Measurements from ENCODE around the gene ABCC8. TPM values are rescaled to one million over a fixed set of nuclear protein-coding genes. Genes with fewer than 3 reads are reported as not detected.

ABCC8 gene
- total RNA-seq, 1 experiment from 2014 or later, result 7.3 TPM

DNA sequence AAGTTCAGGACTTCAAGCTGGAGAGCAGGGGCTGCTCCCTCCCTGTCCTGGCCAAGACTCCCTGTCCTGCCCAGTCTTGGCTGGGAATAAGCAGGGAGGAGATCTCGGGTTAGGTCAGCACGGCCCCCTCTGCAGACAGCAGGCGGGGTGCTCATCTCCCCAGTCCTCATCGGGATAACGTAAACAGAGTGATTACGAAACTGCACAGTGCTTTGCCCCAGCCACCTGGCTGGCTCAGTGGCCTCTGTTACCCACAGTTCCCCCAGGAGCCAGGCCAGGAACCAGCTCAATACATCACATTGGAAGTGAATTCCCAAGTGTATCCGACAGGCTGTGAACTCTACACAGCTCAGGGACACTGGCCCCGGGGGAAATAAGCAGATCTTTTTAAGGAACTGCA lies 45.5 kb downstream of the ABCC8 start:
- no peak for DNase-seq (ENCODE audit: low spot score)
- ChIA-PET CTCF (interaction anchor here (0.9 to 1.5 kb wide), 4 partner anchors 43 to 97 kb away, joined by 3 to 8 read pairs (median 4); partner anchors contain the start of genes ABCC8 and KCNJ11), POLR2A (no interaction called here)
- Mint-ChIP-seq H3K9me3 (no peaks in the 10 kb centered on the region), H3K27ac (no peak overlapping the region), H3K27me3 (ENCODE audit: low read depth) (no peaks in the 10 kb centered on the region; the same call in 1 of the 2 replicates), H3K36me3 (no peaks in the 10 kb centered on the region), H3K4me1 (no peaks in the 10 kb centered on the region), H3K4me3 (no peak overlapping the region)
- no peak for TF ChIP-seq KAT7 (CRISPR knock-in tag; IDR thresholded peaks at IDR 0.05; ENCODE audit: borderline replicate concordance)
- TF ChIP-seq NFE2L1 (CRISPR knock-in tag; IDR thresholded peaks at IDR 0.05), result no peak
- TF ChIP-seq, protein P1, sequence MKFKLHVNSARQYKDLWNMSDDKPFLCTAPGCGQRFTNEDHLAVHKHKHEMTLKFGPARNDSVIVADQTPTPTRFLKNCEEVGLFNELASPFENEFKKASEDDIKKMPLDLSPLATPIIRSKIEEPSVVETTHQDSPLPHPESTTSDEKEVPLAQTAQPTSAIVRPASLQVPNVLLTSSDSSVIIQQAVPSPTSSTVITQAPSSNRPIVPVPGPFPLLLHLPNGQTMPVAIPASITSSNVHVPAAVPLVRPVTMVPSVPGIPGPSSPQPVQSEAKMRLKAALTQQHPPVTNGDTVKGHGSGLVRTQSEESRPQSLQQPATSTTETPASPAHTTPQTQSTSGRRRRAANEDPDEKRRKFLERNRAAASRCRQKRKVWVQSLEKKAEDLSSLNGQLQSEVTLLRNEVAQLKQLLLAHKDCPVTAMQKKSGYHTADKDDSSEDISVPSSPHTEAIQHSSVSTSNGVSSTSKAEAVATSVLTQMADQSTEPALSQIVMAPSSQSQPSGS (CRISPR knock-in tag; IDR thresholded peaks at IDR 0.05; ENCODE audit: borderline replicate concordance, low read depth), result no peak
- TF ChIP-seq GRHL2 (CRISPR knock-in tag; IDR thresholded peaks at IDR 0.05; ENCODE audit: insufficient replicate concordance, severe bottlenecking), result no peak
- TF ChIP-seq, protein P2, sequence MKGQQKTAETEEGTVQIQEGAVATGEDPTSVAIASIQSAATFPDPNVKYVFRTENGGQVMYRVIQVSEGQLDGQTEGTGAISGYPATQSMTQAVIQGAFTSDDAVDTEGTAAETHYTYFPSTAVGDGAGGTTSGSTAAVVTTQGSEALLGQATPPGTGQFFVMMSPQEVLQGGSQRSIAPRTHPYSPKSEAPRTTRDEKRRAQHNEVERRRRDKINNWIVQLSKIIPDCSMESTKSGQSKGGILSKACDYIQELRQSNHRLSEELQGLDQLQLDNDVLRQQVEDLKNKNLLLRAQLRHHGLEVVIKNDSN (CRISPR knock-in tag; IDR thresholded peaks at IDR 0.05), result no peak
- TF ChIP-seq, protein P3, sequence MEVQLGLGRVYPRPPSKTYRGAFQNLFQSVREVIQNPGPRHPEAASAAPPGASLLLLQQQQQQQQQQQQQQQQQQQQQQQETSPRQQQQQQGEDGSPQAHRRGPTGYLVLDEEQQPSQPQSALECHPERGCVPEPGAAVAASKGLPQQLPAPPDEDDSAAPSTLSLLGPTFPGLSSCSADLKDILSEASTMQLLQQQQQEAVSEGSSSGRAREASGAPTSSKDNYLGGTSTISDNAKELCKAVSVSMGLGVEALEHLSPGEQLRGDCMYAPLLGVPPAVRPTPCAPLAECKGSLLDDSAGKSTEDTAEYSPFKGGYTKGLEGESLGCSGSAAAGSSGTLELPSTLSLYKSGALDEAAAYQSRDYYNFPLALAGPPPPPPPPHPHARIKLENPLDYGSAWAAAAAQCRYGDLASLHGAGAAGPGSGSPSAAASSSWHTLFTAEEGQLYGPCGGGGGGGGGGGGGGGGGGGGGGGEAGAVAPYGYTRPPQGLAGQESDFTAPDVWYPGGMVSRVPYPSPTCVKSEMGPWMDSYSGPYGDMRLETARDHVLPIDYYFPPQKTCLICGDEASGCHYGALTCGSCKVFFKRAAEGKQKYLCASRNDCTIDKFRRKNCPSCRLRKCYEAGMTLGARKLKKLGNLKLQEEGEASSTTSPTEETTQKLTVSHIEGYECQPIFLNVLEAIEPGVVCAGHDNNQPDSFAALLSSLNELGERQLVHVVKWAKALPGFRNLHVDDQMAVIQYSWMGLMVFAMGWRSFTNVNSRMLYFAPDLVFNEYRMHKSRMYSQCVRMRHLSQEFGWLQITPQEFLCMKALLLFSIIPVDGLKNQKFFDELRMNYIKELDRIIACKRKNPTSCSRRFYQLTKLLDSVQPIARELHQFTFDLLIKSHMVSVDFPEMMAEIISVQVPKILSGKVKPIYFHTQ (CRISPR knock-in tag; IDR thresholded peaks at IDR 0.05), result no peak
- TF ChIP-seq, protein P4, sequence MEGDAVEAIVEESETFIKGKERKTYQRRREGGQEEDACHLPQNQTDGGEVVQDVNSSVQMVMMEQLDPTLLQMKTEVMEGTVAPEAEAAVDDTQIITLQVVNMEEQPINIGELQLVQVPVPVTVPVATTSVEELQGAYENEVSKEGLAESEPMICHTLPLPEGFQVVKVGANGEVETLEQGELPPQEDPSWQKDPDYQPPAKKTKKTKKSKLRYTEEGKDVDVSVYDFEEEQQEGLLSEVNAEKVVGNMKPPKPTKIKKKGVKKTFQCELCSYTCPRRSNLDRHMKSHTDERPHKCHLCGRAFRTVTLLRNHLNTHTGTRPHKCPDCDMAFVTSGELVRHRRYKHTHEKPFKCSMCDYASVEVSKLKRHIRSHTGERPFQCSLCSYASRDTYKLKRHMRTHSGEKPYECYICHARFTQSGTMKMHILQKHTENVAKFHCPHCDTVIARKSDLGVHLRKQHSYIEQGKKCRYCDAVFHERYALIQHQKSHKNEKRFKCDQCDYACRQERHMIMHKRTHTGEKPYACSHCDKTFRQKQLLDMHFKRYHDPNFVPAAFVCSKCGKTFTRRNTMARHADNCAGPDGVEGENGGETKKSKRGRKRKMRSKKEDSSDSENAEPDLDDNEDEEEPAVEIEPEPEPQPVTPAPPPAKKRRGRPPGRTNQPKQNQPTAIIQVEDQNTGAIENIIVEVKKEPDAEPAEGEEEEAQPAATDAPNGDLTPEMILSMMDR (IDR thresholded peaks at IDR 0.05), result no peak
- TF ChIP-seq ZNF138 (CRISPR knock-in tag; conservative IDR thresholded peaks at IDR 0.05), result no peak
- no peak; the same call in 1 of the 2 replicates for ATAC-seq

DNA sequence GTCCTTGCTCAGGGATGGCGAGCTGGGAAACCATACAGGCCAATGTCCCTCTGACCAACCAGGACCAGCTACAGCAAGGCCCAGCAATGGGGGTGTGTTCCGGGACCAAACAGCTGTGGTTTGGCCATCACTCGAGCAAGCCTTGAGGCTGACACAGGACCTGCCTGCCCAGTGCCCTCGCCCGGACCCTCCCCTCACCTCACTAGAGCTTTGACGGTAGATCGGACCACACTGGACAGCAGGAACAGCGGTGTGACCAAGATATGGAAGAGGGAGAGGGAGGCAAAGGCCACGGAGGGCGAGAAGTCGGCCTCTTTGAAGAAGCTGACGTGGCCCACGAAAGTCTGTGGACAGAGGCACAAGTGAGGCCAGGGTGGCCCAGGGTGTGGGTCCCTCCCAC lies 46.0 kb downstream of the ABCC8 start:
- TF ChIP-seq NR3C1 (CRISPR knock-in tag; conservative IDR thresholded peaks at IDR 0.05; ENCODE audit: low read depth) (no peak), SP1 (CRISPR knock-in tag; conservative IDR thresholded peaks at IDR 0.05) (no peak), ESRRA (CRISPR knock-in tag; IDR thresholded peaks at IDR 0.05; ENCODE audit: borderline replicate concordance) (no peak), ZNF121 (CRISPR knock-in tag; IDR thresholded peaks at IDR 0.05) (no peak), NFE2L1 (CRISPR knock-in tag; IDR thresholded peaks at IDR 0.05) (no peak)
- Mint-ChIP-seq H3K9me3 (no peaks in the 10 kb centered on the region), H3K4me1 (no peaks in the 10 kb centered on the region), H3K27ac (no peak overlapping the region), H3K4me3 (no peak overlapping the region), H3K27me3 (ENCODE audit: low read depth) (no peaks in the 10 kb centered on the region; the same call in 1 of the 2 replicates), H3K36me3 (no peaks in the 10 kb centered on the region)
- POLR2A ChIA-PET, result no interaction called here
- CTCF ChIA-PET, result interaction anchor here (0.9 to 1.5 kb wide), 4 partner anchors 42 to 97 kb away, joined by 3 to 8 read pairs (median 4); partner anchors contain the start of genes ABCC8 and KCNJ11
- DNase-seq (ENCODE audit: low spot score) (no peak), ATAC-seq (no peak)

DNA sequence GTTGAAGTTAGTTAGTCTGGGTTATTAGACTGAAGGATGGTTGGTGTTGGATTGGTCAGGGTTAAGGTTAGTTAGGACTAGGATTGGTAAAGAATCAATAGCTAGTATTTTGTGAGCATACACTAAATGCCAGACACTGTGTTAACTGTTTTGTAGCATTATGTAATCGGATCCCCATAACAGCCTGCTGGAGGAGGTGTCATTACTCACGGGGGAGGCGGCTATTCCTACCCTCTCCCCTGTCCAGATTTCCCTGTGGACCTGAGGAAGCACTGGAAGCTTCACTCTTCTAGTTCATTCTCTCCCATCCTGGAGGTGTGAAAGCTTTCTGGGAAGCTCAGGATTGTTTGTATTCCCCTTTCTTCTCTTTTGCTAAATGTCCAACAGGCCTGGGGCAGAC lies 47.7 kb downstream of the ABCC8 start:
- CTCF ChIA-PET, result interaction anchor here (1.0 to 1.3 kb wide), 3 partner anchors 23 to 99 kb away, joined by 4 to 6 read pairs (median 4); no protein-coding TSS in a partner anchor
- no peaks in the 10 kb centered on the region for H3K36me3 Mint-ChIP-seq
- DNase-seq (ENCODE audit: low spot score) (no peak), ATAC-seq (no peak)
- POLR2A ChIA-PET, result no interaction called here
- no peaks in the 10 kb centered on the region for H3K4me1 Mint-ChIP-seq
- TF ChIP-seq CREM (CRISPR knock-in tag; IDR thresholded peaks at IDR 0.05) (no peak), SP1 (CRISPR knock-in tag; conservative IDR thresholded peaks at IDR 0.05) (no peak), FOXP1 (CRISPR knock-in tag; IDR thresholded peaks at IDR 0.05; ENCODE audit: borderline replicate concordance) (no peak), NR1H2 (CRISPR knock-in tag; IDR thresholded peaks at IDR 0.05) (no peak)
- TF ChIP-seq, protein P5, sequence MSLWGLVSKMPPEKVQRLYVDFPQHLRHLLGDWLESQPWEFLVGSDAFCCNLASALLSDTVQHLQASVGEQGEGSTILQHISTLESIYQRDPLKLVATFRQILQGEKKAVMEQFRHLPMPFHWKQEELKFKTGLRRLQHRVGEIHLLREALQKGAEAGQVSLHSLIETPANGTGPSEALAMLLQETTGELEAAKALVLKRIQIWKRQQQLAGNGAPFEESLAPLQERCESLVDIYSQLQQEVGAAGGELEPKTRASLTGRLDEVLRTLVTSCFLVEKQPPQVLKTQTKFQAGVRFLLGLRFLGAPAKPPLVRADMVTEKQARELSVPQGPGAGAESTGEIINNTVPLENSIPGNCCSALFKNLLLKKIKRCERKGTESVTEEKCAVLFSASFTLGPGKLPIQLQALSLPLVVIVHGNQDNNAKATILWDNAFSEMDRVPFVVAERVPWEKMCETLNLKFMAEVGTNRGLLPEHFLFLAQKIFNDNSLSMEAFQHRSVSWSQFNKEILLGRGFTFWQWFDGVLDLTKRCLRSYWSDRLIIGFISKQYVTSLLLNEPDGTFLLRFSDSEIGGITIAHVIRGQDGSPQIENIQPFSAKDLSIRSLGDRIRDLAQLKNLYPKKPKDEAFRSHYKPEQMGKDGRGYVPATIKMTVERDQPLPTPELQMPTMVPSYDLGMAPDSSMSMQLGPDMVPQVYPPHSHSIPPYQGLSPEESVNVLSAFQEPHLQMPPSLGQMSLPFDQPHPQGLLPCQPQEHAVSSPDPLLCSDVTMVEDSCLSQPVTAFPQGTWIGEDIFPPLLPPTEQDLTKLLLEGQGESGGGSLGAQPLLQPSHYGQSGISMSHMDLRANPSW (CRISPR knock-in tag; conservative IDR thresholded peaks at IDR 0.05; ENCODE audit: low read depth), result no peak
- TF ChIP-seq, protein P6, sequence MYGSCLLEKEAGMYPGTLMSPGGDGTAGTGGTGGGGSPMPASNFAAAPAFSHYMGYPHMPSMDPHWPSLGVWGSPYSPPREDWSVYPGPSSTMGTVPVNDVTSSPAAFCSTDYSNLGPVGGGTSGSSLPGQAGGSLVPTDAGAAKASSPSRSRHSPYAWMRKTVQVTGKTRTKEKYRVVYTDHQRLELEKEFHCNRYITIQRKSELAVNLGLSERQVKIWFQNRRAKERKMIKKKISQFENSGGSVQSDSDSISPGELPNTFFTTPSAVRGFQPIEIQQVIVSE (CRISPR knock-in tag; IDR thresholded peaks at IDR 0.05; ENCODE audit: borderline replicate concordance), result no peak
- no peak overlapping the region for H3K27ac Mint-ChIP-seq
- no peak overlapping the region for H3K4me3 Mint-ChIP-seq
- H3K9me3 Mint-ChIP-seq, result no peaks in the 10 kb centered on the region
- no peaks in the 10 kb centered on the region; the same call in 1 of the 2 replicates for H3K27me3 Mint-ChIP-seq (ENCODE audit: low read depth)

All from WTC11 (cell line).